HPDE6-E6E7 (cell line): ENCODE measurements around the gene SGSM1.

ENCODE experiments used
- DNase-seq: peaks from one replicate; pipeline ENCODE4 v3.0.0; 2011; ENCODE audit warnings: missing footprints; ENCODE audit errors: extremely low spot score

The SGSM1 gene

DNA sequence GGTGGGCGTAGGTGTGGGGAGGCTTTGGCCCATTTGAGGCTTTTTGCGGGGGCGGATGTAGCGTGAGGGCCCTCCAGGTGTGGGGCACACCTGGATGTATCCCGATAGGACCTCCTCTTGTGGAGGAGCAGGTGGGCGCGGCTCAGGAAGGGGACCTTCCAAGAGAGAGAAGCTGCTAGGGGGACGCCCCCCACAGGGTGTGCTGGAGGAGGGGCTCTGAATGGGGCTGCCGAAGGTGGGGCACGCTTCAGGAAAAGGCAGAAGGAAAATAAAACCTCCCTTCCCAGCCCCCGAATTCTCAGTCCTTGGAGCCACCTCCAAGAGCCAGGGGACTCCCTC, 621 bp downstream of the SGSM1 start:
- no peak for DNase-seq

DNA sequence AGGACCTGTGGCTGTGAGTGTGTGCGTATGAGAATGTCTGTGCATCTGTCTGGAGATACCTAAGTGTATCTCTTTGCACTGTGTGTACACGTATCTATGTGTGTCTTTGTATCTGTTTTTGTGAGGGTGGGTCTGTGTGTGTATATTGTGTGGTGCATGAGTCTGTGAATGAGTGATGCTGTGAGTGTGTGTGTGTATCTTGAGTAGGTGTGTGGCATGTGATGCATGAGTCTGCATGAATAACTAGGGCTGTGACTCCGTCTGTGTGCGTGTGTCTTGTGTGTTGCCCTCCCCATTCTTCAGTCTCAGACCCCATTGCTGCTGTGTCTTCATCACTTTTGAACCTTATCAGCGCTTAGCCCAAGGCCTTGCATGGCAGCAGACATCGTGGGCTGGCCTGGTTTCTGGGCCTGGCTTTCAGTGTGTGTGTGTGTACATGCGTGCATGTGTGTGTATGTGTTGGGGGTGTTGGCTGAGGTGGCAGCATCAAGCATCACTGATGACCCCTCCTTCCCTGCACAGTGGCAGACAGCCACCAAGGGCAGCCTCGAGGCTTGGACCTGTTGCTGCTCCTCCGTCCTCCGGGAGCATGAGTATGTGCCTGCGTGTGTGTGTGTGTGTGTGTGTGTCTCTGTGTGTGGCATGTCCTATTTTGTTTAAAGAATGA, 1.4 kb downstream of the SGSM1 start:
- no peak for DNase-seq

- DNase-seq: no peak
Observed at GRCh38 chr22:24809331-24809730, 3.3 kb downstream of the SGSM1 start.

- DNase-seq: no peak
Observed at GRCh38 chr22:24810043-24810749, 4.2 kb downstream of the SGSM1 start.

GRCh38 chr22:24812950-24813775, 7.2 kb downstream of the SGSM1 start:
- DNase-seq: no peak

DNA sequence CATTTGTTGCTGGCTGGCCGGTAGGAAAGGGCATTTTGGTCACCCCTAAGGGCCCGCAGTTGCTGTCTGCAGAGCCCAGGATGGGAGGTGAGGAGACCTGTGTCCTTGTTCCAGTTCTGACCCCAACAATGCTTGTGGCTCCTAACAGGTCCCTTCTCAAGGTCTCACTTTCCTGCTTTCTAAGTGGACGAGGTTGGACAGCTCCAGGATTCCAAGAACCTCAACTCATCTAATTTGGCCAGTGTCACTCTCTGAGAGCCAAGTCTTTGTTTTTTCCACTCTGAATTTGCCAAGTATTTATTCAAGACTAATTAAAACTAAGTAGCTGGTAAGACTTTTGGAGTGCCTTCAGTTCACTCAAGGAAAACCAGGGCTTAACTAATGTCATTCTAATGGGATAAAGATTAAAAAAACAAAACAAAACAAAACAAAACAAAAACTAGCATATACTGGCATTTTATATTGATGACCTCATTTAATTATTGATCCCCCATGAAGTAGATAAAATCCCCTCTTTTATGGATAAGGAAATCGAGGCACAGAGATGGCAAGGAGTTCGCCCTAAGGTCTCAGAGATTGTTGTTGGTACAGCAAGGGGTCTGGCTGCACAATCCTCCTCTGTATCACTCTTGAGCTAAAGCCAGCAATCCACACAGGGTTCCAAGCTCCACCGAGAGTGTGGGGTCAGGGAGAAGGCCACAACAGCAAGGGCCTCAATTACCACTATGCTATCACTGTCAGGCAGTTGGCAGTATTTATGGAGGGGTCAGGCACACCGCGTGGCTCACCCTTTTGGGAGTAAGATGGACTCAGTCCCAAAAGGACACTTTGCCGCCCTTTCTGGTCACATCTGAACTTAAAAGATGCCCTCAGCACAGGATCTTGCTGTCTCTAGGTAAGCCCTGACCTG, 8.1 kb downstream of the SGSM1 start:
- no peak for DNase-seq

DNA sequence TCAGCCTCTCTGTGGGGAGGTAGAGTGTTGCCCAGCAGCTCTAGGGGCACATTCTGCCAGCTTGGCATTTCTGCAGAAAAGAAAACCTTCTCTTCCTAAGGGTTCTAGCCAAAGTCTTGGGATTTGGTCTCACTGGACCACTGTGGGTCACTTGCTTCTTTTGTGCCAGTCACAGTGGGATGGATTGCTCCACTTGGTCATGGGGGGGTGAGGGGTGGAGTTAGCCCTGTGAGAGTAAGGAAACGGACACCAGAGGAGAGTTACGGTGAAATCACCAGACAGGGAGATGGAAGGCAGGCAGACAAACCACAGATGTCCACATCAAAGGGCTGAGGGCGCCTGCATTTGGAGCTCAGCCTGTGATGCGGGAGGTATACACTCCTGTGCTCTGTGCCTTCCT, 10.8 kb downstream of the SGSM1 start:
- no peak for DNase-seq

GRCh38 chr22:24819487-24819886, 13.5 kb downstream of the SGSM1 start:
- no peak for DNase-seq

DNA sequence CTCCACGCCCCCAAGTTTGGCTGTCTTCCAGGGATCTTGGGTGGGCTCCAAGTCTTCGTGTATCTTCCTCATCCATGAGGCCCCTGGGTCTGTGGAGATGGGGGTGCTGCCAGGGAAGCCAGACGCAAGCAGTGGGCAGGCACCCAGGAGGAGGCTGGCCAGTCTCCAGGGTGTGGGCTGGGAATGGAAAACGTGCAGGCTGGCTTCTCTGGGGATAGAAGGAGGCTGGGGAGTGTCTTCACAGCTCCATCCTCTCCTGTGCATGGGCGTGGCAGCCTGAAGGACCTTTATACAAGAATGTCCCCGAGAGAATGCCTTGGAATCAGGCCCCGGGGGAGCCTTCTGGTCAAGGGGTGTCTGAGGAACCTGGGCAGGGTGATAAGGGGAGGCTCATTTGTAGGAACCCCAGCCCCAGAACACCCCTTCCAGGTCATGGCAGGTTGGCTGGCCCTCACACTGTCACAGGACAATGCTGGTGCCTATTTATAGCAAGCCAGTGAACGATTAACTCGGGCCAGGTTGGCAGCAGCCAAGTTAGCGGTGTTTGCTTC, 14.0 kb downstream of the SGSM1 start:
- no peak for DNase-seq

DNA sequence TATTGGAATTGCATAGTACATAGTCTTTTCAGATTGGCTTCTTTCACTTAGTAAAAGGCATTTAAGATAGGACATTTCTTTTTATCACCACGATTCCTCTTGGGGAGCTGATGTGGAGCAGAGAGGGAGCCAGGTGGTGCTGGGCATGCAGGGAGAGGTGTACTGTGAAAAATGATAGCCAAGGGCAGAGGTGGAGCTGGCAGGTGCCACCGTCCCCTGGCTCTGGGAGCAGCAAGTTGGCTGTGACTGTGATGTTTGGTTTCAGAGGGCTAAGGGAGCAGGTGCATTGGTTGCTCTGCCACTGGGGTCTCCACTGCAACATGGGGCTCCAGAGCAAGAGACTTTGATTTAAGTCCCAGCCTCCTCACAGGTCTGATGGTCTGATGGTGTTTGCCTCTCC, 16.5 kb downstream of the SGSM1 start:
- DNase-seq: no peak

- DNase-seq: no peak
Observed at GRCh38 chr22:24823787-24824186, 17.8 kb downstream of the SGSM1 start.

- no peak for DNase-seq
Observed at GRCh38 chr22:24824250-24824649, 18.2 kb downstream of the SGSM1 start.

DNA sequence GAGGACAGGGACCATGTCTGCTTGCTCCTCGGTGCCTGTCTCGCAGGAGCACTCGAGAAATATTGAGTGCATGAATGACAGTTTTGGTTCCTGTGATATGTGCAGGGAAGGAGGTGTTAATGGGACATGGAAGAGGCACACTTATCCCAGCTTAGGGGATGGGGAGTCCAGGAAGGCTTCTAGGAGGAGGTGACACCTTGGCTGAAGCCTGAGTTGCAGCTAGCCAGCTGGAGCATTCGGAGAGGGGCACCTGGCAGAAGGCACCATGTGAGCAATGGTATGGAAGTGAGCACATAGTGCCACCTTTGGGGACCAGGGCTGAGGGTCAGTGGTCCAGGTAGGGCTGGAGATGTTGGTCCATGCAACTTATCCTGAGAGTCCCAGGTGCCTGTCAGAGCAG, 18.9 kb downstream of the SGSM1 start:
- no peak for DNase-seq

GRCh38 chr22:24826710-24827285, 20.8 kb downstream of the SGSM1 start:
- no peak for DNase-seq

DNA sequence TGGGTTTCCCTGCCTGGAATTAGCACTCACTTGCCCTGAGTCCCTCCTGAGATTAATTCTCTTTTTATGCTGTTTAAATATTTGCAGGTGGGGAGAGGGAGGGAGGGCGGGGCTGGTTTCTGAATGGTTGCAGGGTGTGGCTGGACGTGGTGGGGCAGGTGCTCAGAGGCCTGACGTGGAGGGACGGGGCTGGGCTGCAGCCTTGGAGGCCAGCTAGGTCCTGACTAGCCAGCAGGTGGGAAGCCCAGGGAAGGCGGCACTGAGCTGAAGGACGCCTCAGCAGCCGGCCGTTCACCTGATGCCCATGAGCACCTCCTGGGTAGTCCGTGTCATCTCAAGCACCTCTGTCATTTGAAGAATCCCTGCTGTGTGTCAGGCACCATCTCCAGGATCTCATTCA, 21.3 kb downstream of the SGSM1 start:
- DNase-seq: no peak

- no peak for DNase-seq
Observed at GRCh38 chr22:24830205-24830979, 24.4 kb downstream of the SGSM1 start.

DNA sequence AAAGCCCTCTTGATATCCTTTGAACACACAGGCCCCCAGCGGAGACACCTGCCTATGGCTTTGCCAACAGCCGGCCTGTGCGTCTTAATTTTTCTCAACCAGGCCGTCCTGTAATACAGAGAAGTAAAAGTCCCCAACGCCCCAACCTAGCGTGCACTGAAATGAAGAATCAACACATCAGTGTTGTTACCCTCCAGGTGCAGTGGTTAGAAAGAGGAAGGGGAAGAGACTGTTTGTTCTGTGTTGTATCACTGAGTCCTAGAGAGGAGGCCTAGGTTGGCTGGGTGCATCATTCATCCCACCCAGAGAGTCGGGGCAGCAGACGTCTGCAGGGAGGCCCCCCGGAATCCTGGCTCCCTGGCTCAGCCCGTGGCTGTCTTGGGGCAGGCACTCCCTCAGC, 25.7 kb downstream of the SGSM1 start:
- no peak for DNase-seq

DNA sequence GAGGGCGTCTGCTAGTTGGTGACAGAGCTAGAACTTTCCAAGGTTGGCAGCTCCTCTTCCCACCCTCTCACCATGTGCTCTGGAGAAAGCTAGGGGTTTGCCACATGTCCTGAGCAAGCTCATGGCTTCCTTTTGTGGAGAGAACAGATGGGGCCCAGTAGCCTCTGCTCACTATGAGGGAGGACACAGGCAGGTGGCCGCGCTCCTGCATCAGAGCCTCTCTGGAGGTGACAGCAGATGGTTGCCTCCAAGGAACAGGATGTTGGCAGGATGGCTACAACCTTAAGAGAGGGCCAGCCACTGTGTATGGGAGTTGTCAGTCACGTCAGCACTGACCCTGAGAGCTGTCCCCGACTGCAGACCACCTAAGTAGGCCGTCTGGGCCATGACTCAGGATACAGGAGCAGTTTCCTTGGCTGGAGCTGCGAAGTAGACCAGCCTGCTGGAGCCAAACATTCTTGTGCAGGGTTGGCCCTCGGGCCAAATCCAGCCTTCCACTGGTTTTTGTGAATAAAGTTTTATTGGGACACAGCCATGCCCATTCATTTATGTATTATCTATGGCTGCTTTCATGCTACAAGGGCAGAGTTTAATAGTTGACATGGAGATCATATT, 28.0 kb downstream of the SGSM1 start:
- DNase-seq: no peak

- no peak for DNase-seq
Observed at GRCh38 chr22:24834845-24835570, 29.0 kb downstream of the SGSM1 start.
